Measurements from ENCODE around the gene GALNT13. TPM values are rescaled to one million over a fixed set of nuclear protein-coding genes. Genes with fewer than 3 reads are reported as not detected.

GALNT13 gene
- polyA plus RNA-seq, 3 donors = not detected

- H3K27ac ChIP-seq (ENCODE audit: low read depth in 1 of 2, low read length in 2 of 2) = no peak overlapping the region
- no peak overlapping the region for H2AFZ ChIP-seq (ENCODE audit: insufficient read depth, low read depth, low read length, poor library complexity, severe bottlenecking)
- H3K4me1 ChIP-seq (ENCODE audit: control insufficient read depth in 1 of 2, insufficient read depth in 2 of 2, low read length in 2 of 2) = no peaks in the 10 kb centered on the region
- no peaks in the 10 kb centered on the region for H3K27me3 ChIP-seq (ENCODE audit: control insufficient read depth in 2 of 2, insufficient read depth in 2 of 2, low read length in 2 of 2)
- H4K20me1 ChIP-seq (ENCODE audit: insufficient read depth, low read length) = no peaks in the 10 kb centered on the region
- no CpG with 5 or more reads among the region's 2 CpGs for WGBS (ENCODE audit: insufficient coverage)
- H3K4me2 ChIP-seq (replicated peaks; ENCODE audit: extremely low read depth, low read length, poor library complexity, severe bottlenecking) = no peak overlapping the region
- no peaks in the 10 kb centered on the region for H3K9me3 ChIP-seq (replicated peaks in 1 of 2; ENCODE audit: control insufficient read depth in 1 of 2, insufficient read depth in 1 of 2, low read length in 2 of 2)
- H3K27me3 Mint-ChIP-seq (ENCODE audit: low read depth in 3 of 3) = no peaks in the 10 kb centered on the region
- no peaks in the 10 kb centered on the region for H3K79me2 ChIP-seq (ENCODE audit: insufficient read depth, low read length)
- no peak overlapping the region for H3K27ac Mint-ChIP-seq
- no peaks in the 10 kb centered on the region for H3K36me3 Mint-ChIP-seq
- no peak for DNase-seq
- no peaks in the 10 kb centered on the region for H3K36me3 ChIP-seq (replicated peaks in 1 of 2; ENCODE audit: control insufficient read depth in 1 of 2, insufficient read depth in 2 of 2, low read length in 2 of 2)
- peaks cover 3% of the 10 kb centered on the region for H3K4me1 Mint-ChIP-seq
- H3K9me3 Mint-ChIP-seq = no peaks in the 10 kb centered on the region
- H3K9ac ChIP-seq (ENCODE audit: insufficient read depth, low read length, poor library complexity, severe bottlenecking) = no peak overlapping the region
- TF ChIP-seq CTCF (IDR thresholded peaks at IDR 0.05) = no peak
- H3K4me3 ChIP-seq (replicated peaks in 1 of 3; ENCODE audit: low read depth in 2 of 3, low read length in 3 of 3) = no peak overlapping the region
- intact Hi-C loops (cut with micrococcal nuclease) = no loop called here
- H3K4me3 Mint-ChIP-seq = no peak overlapping the region
Observed at GRCh38 chr2:154142480-154142879, 270.8 kb downstream of the GALNT13 start.

DNA sequence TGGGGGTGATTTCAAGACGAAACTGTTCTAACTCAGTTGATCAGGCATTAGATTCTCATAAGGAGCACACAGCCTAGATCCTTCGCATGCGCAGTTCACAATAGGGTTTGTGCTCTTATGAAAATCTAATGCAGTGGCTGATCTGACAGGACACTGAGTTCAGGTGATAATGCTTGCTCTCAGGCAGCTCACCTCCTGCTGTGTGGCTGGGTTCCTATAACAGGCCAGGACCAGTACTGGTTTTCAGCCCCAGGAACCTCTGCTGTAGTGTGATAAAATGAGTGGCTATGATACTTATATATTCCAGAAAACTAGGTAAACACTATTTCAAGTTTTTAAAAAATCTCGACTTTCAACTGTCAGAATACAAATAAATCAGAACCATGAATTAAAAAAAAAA is 271.4 kb downstream of the GALNT13 start:
- no peaks in the 10 kb centered on the region for H3K4me1 ChIP-seq (ENCODE audit: control insufficient read depth in 1 of 2, insufficient read depth in 2 of 2, low read length in 2 of 2)
- H3K27ac ChIP-seq (ENCODE audit: low read depth in 1 of 2, low read length in 2 of 2) = no peak overlapping the region
- no peak overlapping the region for H3K4me2 ChIP-seq (replicated peaks; ENCODE audit: extremely low read depth, low read length, poor library complexity, severe bottlenecking)
- H3K4me3 ChIP-seq (replicated peaks in 1 of 3; ENCODE audit: low read depth in 2 of 3, low read length in 3 of 3) = no peak overlapping the region
- no peak for DNase-seq
- Mint-ChIP-seq H3K9me3 (peaks cover 0 to 1% (median 0%) of the 10 kb centered on the region in 7 donors), H3K36me3 (no peaks in the 10 kb centered on the region), H3K4me3 (no peak overlapping the region), H3K4me1 (peaks cover 3% of the 10 kb centered on the region), H3K27ac (no peak overlapping the region), H3K27me3 (ENCODE audit: low read depth in 3 of 3) (no peaks in the 10 kb centered on the region)
- no peak for TF ChIP-seq CTCF (IDR thresholded peaks at IDR 0.05)
- H3K36me3 ChIP-seq (replicated peaks in 1 of 2; ENCODE audit: control insufficient read depth in 1 of 2, insufficient read depth in 2 of 2, low read length in 2 of 2) = no peaks in the 10 kb centered on the region
- no peaks in the 10 kb centered on the region for H3K27me3 ChIP-seq (ENCODE audit: control insufficient read depth in 2 of 2, insufficient read depth in 2 of 2, low read length in 2 of 2)
- no peak overlapping the region for H3K9ac ChIP-seq (ENCODE audit: insufficient read depth, low read length, poor library complexity, severe bottlenecking)
- H3K79me2 ChIP-seq (ENCODE audit: insufficient read depth, low read length) = no peaks in the 10 kb centered on the region
- WGBS (ENCODE audit: insufficient coverage) = 96% methylated on average over 3 of the region's 4 CpGs
- no peak overlapping the region for H2AFZ ChIP-seq (ENCODE audit: insufficient read depth, low read depth, low read length, poor library complexity, severe bottlenecking)
- H4K20me1 ChIP-seq (ENCODE audit: insufficient read depth, low read length) = no peaks in the 10 kb centered on the region
- intact Hi-C loops (cut with micrococcal nuclease) = no loop called here
- H3K9me3 ChIP-seq (replicated peaks in 1 of 2; ENCODE audit: control insufficient read depth in 1 of 2, insufficient read depth in 1 of 2, low read length in 2 of 2) = no peaks in the 10 kb centered on the region

All from CD14-positive monocyte (primary cell).